ENCODE data around the gene COL6A3. TPM values are rescaled to one million over a fixed set of nuclear protein-coding genes. Genes with fewer than 3 reads are reported as not detected.

The COL6A3 gene
- total RNA-seq, 1 experiment from 2014 or later = 1.2 TPM

GRCh38 chr2:237314681-237315080 lies 99.3 kb downstream of the COL6A3 start:
- Histone ChIP-seq H3K79me2 (ENCODE audit: insufficient read depth, low read length) (no peaks in the 10 kb centered on the region), H3K4me2 (ENCODE audit: low read length) (no peak overlapping the region), H3K9me2 (ENCODE audit: insufficient read depth) (no peaks in the 10 kb centered on the region), H3K27me3 (ENCODE audit: insufficient read depth, low read length) (peaks cover 4% of the 10 kb centered on the region; the same call in 1 of the 2 replicates), H4K20me1 (ENCODE audit: insufficient read depth) (no peaks in the 10 kb centered on the region), H3K36me3 (ENCODE audit: control insufficient read depth in 1 of 2, insufficient read depth in 2 of 2, low read length in 2 of 2) (no peaks in the 10 kb centered on the region), H2AFZ (ENCODE audit: low read depth, low read length, poor library complexity, severe bottlenecking) (no peak overlapping the region), H3K9ac (ENCODE audit: low read length) (no peak overlapping the region), H3K4me1 (ENCODE audit: control insufficient read depth in 1 of 2, insufficient read depth in 2 of 2, low read length in 2 of 2) (peaks cover 0 to 8% of the 10 kb centered on the region in 2 experiments; a peak in 3 of 4 replicates), H3K4me3 (replicated peaks in 1 of 2; ENCODE audit: low read depth in 1 of 2, low read length in 2 of 2) (no peak overlapping the region), H3K9me3 (ENCODE audit: control insufficient read depth in 1 of 2, insufficient read depth in 1 of 2, low read depth in 1 of 2, low read length in 2 of 2) (no peaks in the 10 kb centered on the region), H3K27ac (ENCODE audit: low read depth, low read length) (no peak overlapping the region)
- TF ChIP-seq SP1 (IDR thresholded peaks at IDR 0.05; ENCODE audit: low read depth) (no peak), ZFX (IDR thresholded peaks at IDR 0.05) (no peak), RAD21 (IDR thresholded peaks at IDR 0.05; ENCODE audit: low read depth) (no peak), MAX (IDR thresholded peaks at IDR 0.05) (no peak), EZH2phosphoT487 (IDR thresholded peaks at IDR 0.05; ENCODE audit: borderline replicate concordance) (no peak), TCF7L2 (IDR thresholded peaks at IDR 0.05; ENCODE audit: borderline replicate concordance, extremely low read depth, insufficient read depth, insufficient read length) (no peak), CBX3 (IDR thresholded peaks at IDR 0.05; ENCODE audit: low read depth) (no peak), JUND (IDR thresholded peaks at IDR 0.05) (no peak), POLR2AphosphoS5 (IDR thresholded peaks at IDR 0.05; ENCODE audit: low read depth, low read length) (no peak), YY1 (IDR thresholded peaks at IDR 0.05; ENCODE audit: extremely low read depth, insufficient replicate concordance, low read depth, low read length) (no peak), REST (IDR thresholded peaks at IDR 0.05; ENCODE audit: low read depth) (no peak)
- BruUV-seq (replicated peaks) = no TSS peak
- no peak for ATAC-seq
- ChIA-PET POLR2A (no interaction called here), CTCF (no interaction called here), RAD21 (ENCODE audit: low non-redundant PET in 1 of 2, low total read pairs in 2 of 2, uncharacterized antibody in 2 of 2, unreplicated experiment in 2 of 2) (no interaction called here)
- DNase-seq (ENCODE audit: low read depth, low spot score) = no peak
- intact Hi-C loops (cut with micrococcal nuclease) = no loop called here
